ENCODE results near the gene MAGEC1.

Gene MAGEC1

DNA sequence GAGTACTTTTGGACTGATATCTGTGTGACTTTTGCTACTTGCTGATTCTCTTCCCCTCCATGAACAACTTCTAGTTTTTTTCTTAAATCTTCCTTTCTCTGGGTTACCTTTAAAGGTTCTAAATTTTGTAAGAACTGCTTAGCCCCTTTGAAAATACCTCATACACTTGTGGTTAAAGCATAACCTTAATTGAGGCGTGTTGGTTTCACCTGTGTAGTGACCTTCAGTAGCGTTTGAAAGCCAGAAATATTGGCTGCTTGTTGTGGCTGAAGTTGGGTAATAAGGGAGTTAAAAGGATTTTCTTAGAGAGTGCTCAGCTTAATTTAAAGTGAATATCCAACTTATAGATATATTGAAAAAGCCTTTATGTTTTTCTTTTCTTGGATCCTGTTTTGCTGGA is 32.0 kb downstream of the MAGEC1 start:
- in situ Hi-C loops (cut with HindIII; ENCODE audit: low pct_unique_long_range_greater_than_20kb, low sequenced_read_pairs) = no loop called here
- DNase-seq (ENCODE audit: low read depth in 1 of 2, low spot score in 1 of 2) = no peak
- TF ChIP-seq JUND (IDR thresholded peaks at IDR 0.05; ENCODE audit: low read depth) = no peak

DNA sequence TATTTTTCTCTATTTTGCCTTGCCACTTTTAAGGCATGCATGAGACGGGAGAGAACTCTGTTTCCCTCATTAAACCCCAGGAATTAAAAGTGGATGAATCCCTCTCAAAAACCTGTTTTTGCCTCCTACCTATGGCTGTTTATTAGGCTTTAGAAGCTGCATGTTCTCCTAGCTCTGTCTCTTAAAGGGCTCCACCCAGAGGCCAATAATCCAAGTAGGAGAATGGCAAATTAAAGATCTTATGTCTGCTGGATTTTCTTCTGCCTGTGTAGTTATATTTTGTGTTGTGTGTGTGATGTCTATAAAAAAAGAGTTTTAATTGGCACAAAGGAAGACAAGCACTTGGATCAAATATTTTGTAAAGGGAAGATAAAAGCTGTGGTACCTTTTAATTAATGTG is 32.4 kb downstream of the MAGEC1 start:
- DNase-seq (ENCODE audit: low read depth in 1 of 2, low spot score in 1 of 2) = peak in 1 of 2 experiments; percentile 35
- in situ Hi-C loops (cut with HindIII; ENCODE audit: low pct_unique_long_range_greater_than_20kb, low sequenced_read_pairs) = no loop called here
- TF ChIP-seq JUND (IDR thresholded peaks at IDR 0.05; ENCODE audit: low read depth) = no peak

- in situ Hi-C loops (cut with HindIII; ENCODE audit: low pct_unique_long_range_greater_than_20kb, low sequenced_read_pairs) = no loop called here
- DNase-seq (ENCODE audit: low read depth in 1 of 2, low spot score in 1 of 2) = no peak
- no peak for TF ChIP-seq JUND (IDR thresholded peaks at IDR 0.05; ENCODE audit: low read depth)
Observed at GRCh38 chrX:141941234-141941633, 37.5 kb downstream of the MAGEC1 start.

DNA sequence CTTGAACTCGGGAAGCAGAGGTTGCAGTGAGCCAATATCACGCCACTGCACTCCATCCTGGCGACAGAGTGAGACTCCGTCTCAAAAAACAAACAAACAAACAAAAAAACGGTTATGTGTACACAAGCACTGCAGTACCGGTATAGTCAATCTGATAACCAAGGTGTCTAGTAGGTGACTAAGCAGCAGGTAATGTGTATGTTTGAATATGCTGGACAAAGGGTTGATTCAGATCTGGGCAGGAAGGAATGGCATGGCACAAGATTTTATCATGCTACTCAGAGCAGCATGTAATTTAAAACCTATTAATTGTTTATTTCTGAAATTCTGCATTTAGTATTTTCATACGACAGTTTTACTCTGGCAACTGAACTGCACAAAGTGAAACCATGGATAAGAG is 41.7 kb downstream of the MAGEC1 start:
- peak in 1 of 2 experiments; percentile 61 for DNase-seq (ENCODE audit: low read depth in 1 of 2, low spot score in 1 of 2)
- peak; percentile 31; the same call in 1 of the 2 replicates for TF ChIP-seq JUND (IDR thresholded peaks at IDR 0.05; ENCODE audit: low read depth)
- in situ Hi-C loops (cut with HindIII; ENCODE audit: low pct_unique_long_range_greater_than_20kb, low sequenced_read_pairs) = no loop called here

DNA sequence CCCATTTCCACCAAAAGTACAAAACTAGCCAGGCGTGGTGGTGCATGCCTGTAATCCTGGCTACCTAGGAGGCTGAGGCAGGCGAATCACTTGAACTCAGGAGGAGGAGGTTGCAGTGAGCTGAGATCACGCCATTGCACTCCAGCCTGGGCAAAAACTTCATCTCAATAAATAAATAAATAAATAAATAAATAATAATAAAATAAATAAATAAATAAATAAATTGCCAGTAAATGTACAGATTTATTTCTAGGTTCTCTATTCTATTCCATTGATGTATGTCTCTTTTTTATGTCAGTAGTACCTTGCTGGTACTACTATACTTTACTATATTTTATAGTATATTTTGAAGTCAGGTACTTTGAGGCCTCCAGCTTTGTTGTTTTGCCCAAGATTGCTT is 43.7 kb downstream of the MAGEC1 start:
- no peak for TF ChIP-seq JUND (IDR thresholded peaks at IDR 0.05; ENCODE audit: low read depth)
- in situ Hi-C loops (cut with HindIII; ENCODE audit: low pct_unique_long_range_greater_than_20kb, low sequenced_read_pairs) = no loop called here
- no peak for DNase-seq (ENCODE audit: low read depth in 1 of 2, low spot score in 1 of 2)

GRCh38 chrX:141952603-141953002 is 48.9 kb downstream of the MAGEC1 start:
- in situ Hi-C loops (cut with HindIII; ENCODE audit: low pct_unique_long_range_greater_than_20kb, low sequenced_read_pairs) = no loop called here
- no peak for DNase-seq (ENCODE audit: low read depth in 1 of 2, low spot score in 1 of 2)

DNA sequence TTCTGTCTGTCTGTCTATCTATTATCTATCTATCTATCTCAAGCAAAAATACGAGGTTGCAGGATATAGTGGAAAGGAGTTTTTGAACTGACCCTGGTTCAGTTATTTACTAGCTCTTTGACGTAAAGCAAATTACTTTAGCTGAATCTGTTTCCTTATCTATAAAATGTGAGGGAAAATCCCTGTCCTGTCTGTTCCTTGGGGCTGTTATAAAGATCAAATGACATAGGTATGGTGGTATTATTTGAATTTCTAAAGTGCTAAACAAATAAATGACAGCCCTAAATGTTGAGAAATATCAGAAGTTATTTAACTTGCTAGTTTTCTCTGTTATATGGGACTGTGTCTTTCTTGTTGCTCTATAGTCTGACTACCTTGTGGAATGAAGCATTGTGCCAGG is 55.0 kb downstream of the MAGEC1 start:
- no peak for TF ChIP-seq JUND (IDR thresholded peaks at IDR 0.05; ENCODE audit: low read depth)
- no peak for DNase-seq (ENCODE audit: low read depth in 1 of 2, low spot score in 1 of 2)
- in situ Hi-C loops (cut with HindIII; ENCODE audit: low pct_unique_long_range_greater_than_20kb, low sequenced_read_pairs) = no loop called here

More at GRCh38 chrX:141952603-141953002, 48.9 kb downstream of the MAGEC1 start:
- no peak for TF ChIP-seq JUND (IDR thresholded peaks at IDR 0.05; ENCODE audit: low read depth)

Measured in T47D (cell line).